22Rv1 (cell line): ENCODE data around the gene SRCAP.

Source experiments
- H3K27ac ChIP-seq: fragments of 450-650 bp; 2 replicates; pipeline ENCODE4 v1.5.1; 2017
- CTCF ChIP-seq: fragments of 450-650 bp; IDR thresholded peaks from 2 replicates; pipeline ENCODE4 v1.5.1; 2017; ENCODE audit warnings: mild to moderate bottlenecking
- ZFX ChIP-seq: fragments of 450-650 bp; IDR thresholded peaks from 2 replicates; pipeline ENCODE4 v1.6.1; 2017; ENCODE audit warnings: antibody characterized with exemption, borderline replicate concordance

SRCAP gene

DNA sequence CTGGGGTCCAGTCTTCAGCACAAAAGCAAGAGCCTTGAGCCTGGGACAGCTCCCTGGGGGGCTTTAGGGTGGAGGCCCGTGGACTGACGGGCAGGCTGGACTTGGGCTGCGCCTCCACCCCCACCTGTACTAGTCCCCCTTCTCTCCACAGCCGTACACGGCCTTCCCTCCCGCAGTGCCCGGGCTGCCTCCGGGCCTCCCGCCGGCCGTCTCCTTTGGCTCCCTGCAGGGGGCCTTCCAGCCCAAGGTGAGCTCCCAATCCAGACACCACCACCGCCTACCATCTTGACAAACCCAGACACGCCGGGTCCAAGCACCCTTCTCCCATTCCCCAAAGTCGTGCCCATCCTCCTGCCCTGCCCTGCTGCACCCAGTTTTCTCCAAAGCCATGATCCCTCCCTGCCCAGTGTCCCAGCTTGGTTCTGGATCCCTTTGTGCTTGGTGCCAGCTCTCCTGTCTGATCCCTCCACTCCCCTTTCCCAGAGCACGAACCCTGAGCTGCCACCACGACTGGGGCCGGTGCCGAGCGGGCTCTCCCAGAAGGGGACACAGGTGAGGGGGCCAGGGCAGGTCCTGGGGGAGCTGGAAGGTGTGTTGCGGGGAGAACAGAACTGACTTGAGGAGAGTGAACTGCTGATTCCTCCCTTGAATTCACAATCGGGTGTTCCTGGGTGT, 33.7 kb upstream of the SRCAP start:
- no peak for TF ChIP-seq ZFX
- TF ChIP-seq CTCF: no peak

DNA sequence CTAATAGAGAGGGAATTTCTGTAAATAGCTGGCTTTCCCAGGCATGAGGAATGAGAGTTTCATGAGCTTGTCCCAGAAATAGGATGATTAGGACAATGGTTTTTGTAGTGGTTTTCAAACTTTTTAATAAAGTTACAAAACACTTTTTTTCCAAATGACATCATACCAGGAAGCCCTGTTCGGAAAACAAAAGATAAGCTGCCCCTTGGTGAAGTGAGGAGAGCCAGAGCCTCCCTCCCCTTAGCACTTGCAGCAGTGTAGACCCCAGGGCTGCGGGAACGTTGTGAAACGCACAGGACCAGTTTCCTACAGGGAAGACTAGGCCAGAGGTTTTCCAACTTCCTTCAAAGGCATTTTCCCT, 33.2 kb upstream of the SRCAP start:
- no peak for TF ChIP-seq ZFX
- TF ChIP-seq CTCF: no peak
- H3K27ac ChIP-seq: no peak overlapping the region

More for the DNA sequence above, 33.7 kb upstream of the SRCAP start:
- no peak overlapping the region for H3K27ac ChIP-seq

GRCh38 chr16:30666681-30667080, 32.3 kb upstream of the SRCAP start:
- H3K27ac ChIP-seq: no peak overlapping the region
- no peak for TF ChIP-seq ZFX
- TF ChIP-seq CTCF: no peak

DNA sequence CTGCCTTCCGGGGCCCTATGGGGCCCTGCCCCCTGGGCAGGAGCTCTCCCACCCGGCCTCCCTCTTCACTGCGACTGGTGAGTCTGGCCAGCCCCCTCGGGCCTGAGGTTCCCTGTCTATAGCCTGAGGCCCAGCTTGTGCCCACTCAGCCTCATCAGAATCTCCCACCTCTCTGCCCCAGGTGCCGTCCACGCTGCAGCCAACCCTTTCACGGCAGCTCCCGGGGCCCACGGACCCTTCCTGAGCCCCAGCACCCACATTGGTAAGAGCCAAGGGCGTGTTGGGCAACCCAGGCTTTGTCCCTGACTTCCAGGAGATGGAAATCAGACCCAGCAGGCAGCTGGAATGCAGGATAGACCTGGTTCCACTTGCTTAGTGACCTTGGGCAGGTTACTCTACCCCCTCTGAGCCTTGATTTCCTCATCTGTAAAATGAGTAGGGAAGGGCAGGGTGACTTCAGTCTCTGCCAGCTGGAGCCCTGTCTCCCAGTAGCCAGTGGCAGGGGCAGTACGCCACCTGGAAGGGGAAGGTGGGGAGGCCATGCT, 31.5 kb upstream of the SRCAP start:
- TF ChIP-seq ZFX (no peak), CTCF (no peak)
- H3K27ac ChIP-seq: no peak overlapping the region

- no peak overlapping the region for H3K27ac ChIP-seq
- TF ChIP-seq CTCF (no peak), ZFX (no peak)
Measured at GRCh38 chr16:30668393-30668792, 30.6 kb upstream of the SRCAP start.

DNA sequence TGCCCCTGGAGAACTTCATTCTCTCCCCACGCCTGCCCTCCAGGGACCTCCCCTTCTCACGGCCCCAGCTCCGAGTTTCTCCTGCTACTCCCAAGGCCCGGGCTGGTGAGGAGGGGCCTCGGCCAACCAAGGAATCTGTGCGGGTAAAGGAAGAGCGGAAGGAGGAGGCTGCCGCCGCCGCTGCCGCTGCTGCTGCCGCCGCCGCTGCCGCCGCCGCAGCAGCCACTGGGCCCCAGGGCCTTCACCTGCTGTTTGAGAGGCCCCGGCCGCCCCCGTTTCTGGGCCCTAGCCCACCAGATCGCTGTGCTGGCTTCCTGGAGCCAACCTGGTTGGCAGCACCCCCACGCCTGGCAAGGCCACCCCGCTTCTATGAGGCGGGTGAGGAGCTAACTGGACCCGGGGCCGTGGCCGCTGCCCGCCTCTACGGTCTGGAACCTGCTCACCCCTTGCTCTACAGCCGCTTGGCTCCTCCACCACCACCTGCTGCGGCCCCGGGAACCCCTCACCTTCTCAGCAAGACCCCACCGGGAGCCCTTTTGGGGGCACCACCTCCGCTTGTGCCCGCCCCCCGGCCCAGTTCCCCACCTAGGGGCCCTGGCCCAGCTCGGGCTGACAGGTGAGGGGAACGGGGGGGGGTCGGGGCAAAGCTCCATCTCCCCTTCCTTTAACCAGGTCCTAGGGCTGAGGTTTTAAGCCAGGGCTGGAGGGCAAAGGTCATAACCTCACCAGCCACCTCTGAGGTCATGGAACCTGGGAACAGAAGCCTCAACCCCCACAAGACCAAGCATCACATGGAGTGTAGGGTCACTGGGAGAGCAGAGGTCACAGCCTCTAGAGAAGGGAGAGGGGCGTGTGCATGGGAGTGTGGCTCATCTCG, 29.7 kb upstream of the SRCAP start:
- H3K27ac ChIP-seq: no peak overlapping the region
- TF ChIP-seq CTCF (no peak), ZFX (no peak)
